SK-N-SH (cell line): ENCODE measurements around the gene PLD4. TPM values are rescaled to one million over a fixed set of nuclear protein-coding genes. Genes with fewer than 3 reads are reported as not detected.

Experiments used
- CTCF ChIA-PET: fragments of 300-600, 350-600 bp; formaldehyde crosslinking; extraction: SDS; loops from one replicate; lab custom pipeline; 2021; lab: Yijun Ruan, JAX
- POLR2A ChIA-PET: fragments of 350-600 bp; sonication (Branson Sonifier 250); formaldehyde crosslinking; extraction: SDS; loops from one replicate; lab custom pipeline; 2020; ENCODE audit warnings: antibody characterized with exemption, inconsistent platforms; lab: Yijun Ruan, JAX
- DNase-seq: peaks from one replicate; pipeline ENCODE4 v3.0.0; 2012
- H2AFZ ChIP-seq: fragments of 200-600 bp; sonication (generic); 2 replicates; pipeline ENCODE4 v1.8.1; 2016; ENCODE audit warnings: antibody characterized with exemption, mild to moderate bottlenecking, low read depth
- H3F3A ChIP-seq: fragments of 200-600 bp; sonication (generic); replicated peaks from 2 replicates; pipeline ENCODE3; 2016; ENCODE audit warnings: antibody characterized with exemption, mild to moderate bottlenecking; ENCODE audit not compliant: insufficient read depth
- H3K27ac ChIP-seq, 2 experiments: fragments of 200-500 bp in 1 of 2; fragments of 200-600 bp in 1 of 2; sonication (Bioruptor generic) in 1 of 2; sonication (generic), shearing (Covaris generic) in 1 of 2; 2 replicates each; pipeline versions ENCODE4 v1.5.1 to v1.6.1; 2014 to 2016; ENCODE audit warnings: low read depth in 2 of 2, inconsistent platforms in 1 of 2, low read length in 1 of 2, mild to moderate bottlenecking in 1 of 2, mixed read lengths in 1 of 2
- H3K27me3 ChIP-seq: fragments of 200-600 bp; sonication (generic), shearing (Covaris generic); 2 replicates; pipeline ENCODE4 v1.6.1; 2016; ENCODE audit warnings: mixed run types; ENCODE audit not compliant: insufficient read depth
- H3K36me3 ChIP-seq, 2 experiments: fragments of 200-500 bp in 1 of 2; fragments of 200-600 bp in 1 of 2; sonication (Bioruptor generic) in 1 of 2; sonication (generic) in 1 of 2; replicated peaks in 1 of 2; 2 replicates each; pipeline versions ENCODE3 to v1.5.1; 2014 to 2016; ENCODE audit warnings: low read length in 1 of 2, mild to moderate bottlenecking in 1 of 2; ENCODE audit not compliant: insufficient read depth in 2 of 2, control insufficient read depth in 1 of 2
- H3K4me1 ChIP-seq, 2 experiments: fragments of 200-500 bp in 1 of 2; fragments of 200-600 bp in 1 of 2; sonication (Bioruptor generic) in 1 of 2; sonication (generic), shearing (Covaris generic) in 1 of 2; 2 replicates each; pipeline versions ENCODE4 v1.5.1 to v1.6.1; 2014 to 2016; ENCODE audit warnings: low read depth in 1 of 2, low read length in 1 of 2, mixed run types in 1 of 2; ENCODE audit not compliant: insufficient read depth in 2 of 2, control insufficient read depth in 1 of 2
- H3K4me2 ChIP-seq: fragments of 200-600 bp; sonication (generic), shearing (Covaris generic); 2 replicates; pipeline ENCODE4 v1.6.1; 2017; ENCODE audit warnings: mixed run types
- H3K4me3 ChIP-seq, 2 experiments: fragments of 200-500 bp in 1 of 2; fragments of 200-600 bp in 1 of 2; sonication (Bioruptor generic) in 1 of 2; sonication (generic), shearing (Covaris generic) in 1 of 2; 2 replicates each; pipeline versions ENCODE4 v1.5.1 to v1.8.1; 2014 to 2016; ENCODE audit warnings: low read depth in 2 of 2, inconsistent platforms in 1 of 2, low read length in 1 of 2, mild to moderate bottlenecking in 1 of 2, mixed read lengths in 1 of 2, moderate library complexity in 1 of 2
- H3K79me2 ChIP-seq: fragments of 200-600 bp; sonication (generic); 2 replicates; pipeline ENCODE4 v1.8.1; 2017; ENCODE audit warnings: mild to moderate bottlenecking; ENCODE audit not compliant: insufficient read depth
- H3K9ac ChIP-seq: fragments of 200-600 bp; sonication (generic); 2 replicates; pipeline ENCODE4 v1.6.1; 2017; ENCODE audit warnings: mixed run types
- H3K9me2 ChIP-seq: fragments of 200-600 bp; sonication (generic); 2 replicates; pipeline ENCODE4 v1.6.1; 2017; ENCODE audit warnings: mixed run types
- H3K9me3 ChIP-seq: fragments of 200-600 bp; sonication (generic); 2 replicates; pipeline ENCODE4 v1.6.1; 2017; ENCODE audit warnings: mixed run types, mild to moderate bottlenecking, moderate library complexity
- H4K20me1 ChIP-seq: fragments of 200-600 bp; sonication (generic); 2 replicates; pipeline ENCODE4 v1.6.1; 2017; ENCODE audit warnings: mild to moderate bottlenecking, mixed run types; ENCODE audit not compliant: insufficient read depth
- EP300 ChIP-seq, 2 experiments: IDR thresholded peaks; 2 replicates each; pipeline versions ENCODE4 v1.4.0 to v1.6.1; 2012; ENCODE audit warnings: borderline replicate concordance in 1 of 2, low read depth in 1 of 2, low read length in 1 of 2
- FOXJ3 ChIP-seq: sonication (generic); formaldehyde crosslinking; IDR thresholded peaks from 2 replicates; pipeline ENCODE4 v1.5.1; 2020; ENCODE audit warnings: mild to moderate bottlenecking, missing genetic modification reagents
- FOXM1 ChIP-seq: IDR thresholded peaks from 2 replicates; pipeline ENCODE4 v1.4.0; 2012; ENCODE audit warnings: low read depth, mild to moderate bottlenecking
- GABPA ChIP-seq: IDR thresholded peaks from 2 replicates; pipeline ENCODE4 v1.4.0; 2012; ENCODE audit warnings: low read depth, mild to moderate bottlenecking
- IRF3 ChIP-seq: fragments of 150-350 bp; IDR thresholded peaks from 2 replicates; pipeline ENCODE4 v1.6.1; 2016; ENCODE audit warnings: mild to moderate bottlenecking, low read depth, low read length
- MXI1 ChIP-seq: IDR thresholded peaks from 2 replicates; pipeline ENCODE4 v1.6.1; 2012; ENCODE audit warnings: mild to moderate bottlenecking, low read depth, low read length, improper control_type of control experiment
- PBX3 ChIP-seq: IDR thresholded peaks from 2 replicates; pipeline ENCODE4; 2012
- RFX5 ChIP-seq: IDR thresholded peaks from 2 replicates; pipeline ENCODE4 v1.6.1; 2012; ENCODE audit warnings: mild to moderate bottlenecking, improper control_type of control experiment, low read length
- RXRA ChIP-seq: IDR thresholded peaks from 2 replicates; pipeline ENCODE4 v1.4.0; 2012; ENCODE audit warnings: low read depth, mild to moderate bottlenecking, borderline replicate concordance
- TEAD4 ChIP-seq: IDR thresholded peaks from 2 replicates; pipeline ENCODE4 v1.4.0; 2012; ENCODE audit warnings: mild to moderate bottlenecking, borderline replicate concordance; ENCODE audit not compliant: insufficient read depth
- USF2 ChIP-seq: fragments of 150-350 bp; IDR thresholded peaks from 2 replicates; pipeline ENCODE4 v1.6.1; 2017; ENCODE audit warnings: antibody characterized with exemption, low read length, low read depth, borderline replicate concordance
- WGBS: methylation state at CpG from one replicate; pipeline ENCODE4 v1.1.6; 2017; ENCODE audit warnings: low lambda C conversion rate; 5-methylcytosine and 5-hydroxymethylcytosine counted together
- polyA plus RNA-seq, 3 experiments: library from polyadenylated mRNA; depleted of rRNA; stranded (reverse); fragments of >200 nt; gene quantifications; 2 replicates each; pipeline ENCODE4 v1.2.3, GENCODE V29; 2012

The PLD4 gene
- polyA plus RNA-seq, 1 of the 3 experiments (the other 2 are of a cell fraction), result 0.02 TPM

GRCh38 chr14:104971447-104972240, 47.0 kb downstream of the PLD4 start:
- WGBS, result 85% methylated on average over 6 of the region's 12 CpGs
- POLR2A ChIA-PET, result no interaction called here

More at GRCh38 chr14:104971447-104972240, 47.0 kb downstream of the PLD4 start:
- H3K4me2 ChIP-seq, result peak overlapping the region; percentile 90
- H3F3A ChIP-seq, result peaks cover 20% of the 10 kb centered on the region
- H4K20me1 ChIP-seq, result no peaks in the 10 kb centered on the region
- no peak overlapping the region for H2AFZ ChIP-seq
- peak overlapping the region in 1 of 2 experiments; percentile 93; a peak in 2 of 4 replicates for H3K27ac ChIP-seq
- H3K4me1 ChIP-seq, result peaks cover 48 to 59% of the 10 kb centered on the region in 2 experiments; a peak in 3 of 4 replicates
- DNase-seq, result no peak
- H3K9me3 ChIP-seq, result no peaks in the 10 kb centered on the region
- no peak overlapping the region for H3K9ac ChIP-seq
- H3K36me3 ChIP-seq, result no peaks in the 10 kb centered on the region
- CTCF ChIA-PET, result interaction anchor here (1.1 to 11.2 kb wide), 5 partner anchors 73 to 136 kb away, joined by 3 to 284 read pairs (median 4); no protein-coding TSS in a partner anchor
- TF ChIP-seq RXRA (no peak), FOXJ3 (CRISPR knock-in tag) (no peak), MXI1 (no peak), IRF3 (no peak), EP300 (IDR thresholded peaks at IDR 0.05; ENCODE audit: borderline replicate concordance in 1 of 2, low read depth in 1 of 2, low read length in 1 of 2) (no peak), RFX5 (no peak), FOXM1 (no peak), USF2 (no peak), PBX3 (no peak), GABPA (no peak), TEAD4 (no peak)
- H3K27me3 ChIP-seq, result no peaks in the 10 kb centered on the region
- H3K4me3 ChIP-seq, result no peak overlapping the region
- peaks cover 72% of the 10 kb centered on the region; the same call in 1 of the 2 replicates for H3K79me2 ChIP-seq
- H3K9me2 ChIP-seq, result no peaks in the 10 kb centered on the region
